Measurements from ENCODE around the gene RTN4R. TPM values are rescaled to one million over a fixed set of nuclear protein-coding genes. Genes with fewer than 3 reads are reported as not detected.

RTN4R gene
- total and polyA plus RNA-seq, 4 donors, result 0.05 to 2.7 (median 1.0) TPM

DNA sequence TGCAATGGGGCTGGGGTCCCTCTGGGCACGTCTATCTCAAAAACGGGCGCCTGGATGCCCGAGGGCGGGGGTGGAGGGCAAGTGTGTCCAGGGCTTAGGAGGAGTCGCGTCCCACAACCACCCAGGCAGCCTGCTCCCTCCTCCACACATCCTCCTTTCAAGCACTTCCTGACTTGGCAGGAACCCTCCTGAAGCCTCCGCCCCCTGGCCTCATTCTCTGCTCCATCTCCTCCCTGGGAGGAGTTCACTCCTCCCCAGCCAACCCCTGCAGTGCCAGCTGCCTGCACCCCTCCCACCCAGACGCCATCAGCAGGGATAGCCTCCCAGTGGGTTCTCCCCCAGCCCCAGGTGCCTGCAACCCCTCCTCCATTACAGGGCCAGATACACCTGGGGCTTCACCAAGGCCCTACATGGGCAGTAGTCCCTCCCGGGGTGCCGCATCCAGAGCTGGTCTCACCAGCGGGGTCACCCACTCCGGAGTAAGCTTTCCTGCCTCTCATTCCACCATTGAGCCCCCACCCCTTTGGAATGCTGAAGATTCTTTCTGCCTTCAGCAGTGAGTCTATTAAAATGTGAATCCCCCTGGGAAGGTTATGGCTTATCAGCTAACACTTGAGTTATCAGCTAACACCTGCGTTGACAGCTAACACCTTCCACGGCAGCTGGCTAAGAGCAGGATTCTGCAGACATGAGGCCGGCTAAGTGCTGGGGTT, 24.4 kb downstream of the RTN4R start:
- ATAC-seq (ENCODE audit: low FRiP score) (peak; percentile 61), DNase-seq (peak; percentile 81 to 85)
- 39 to 40% methylated on average over 14 to 16 of the region's 16 CpGs for WGBS, 2 donors
- no peaks in the 10 kb centered on the region for H3K36me3 ChIP-seq (ENCODE audit: control insufficient read depth in 1 of 2, insufficient read depth in 2 of 2, low read length in 1 of 2)
- H3K4me3 ChIP-seq (ENCODE audit: low read length in 2 of 2), result no peak overlapping the region
- no peaks in the 10 kb centered on the region for H3K27me3 ChIP-seq (ENCODE audit: control insufficient read depth in 1 of 2, insufficient read depth in 2 of 2, low read length in 1 of 2)
- no peak overlapping the region for H3K27ac ChIP-seq (ENCODE audit: low read depth in 1 of 2, low read length in 2 of 2)
- H3K9me3 ChIP-seq (ENCODE audit: control insufficient read depth, low read length), result no peaks in the 10 kb centered on the region
- intact Hi-C loops (cut with DNase I), result no loop called here
- no peaks in the 10 kb centered on the region for H3K4me1 ChIP-seq (ENCODE audit: control insufficient read depth in 1 of 2, insufficient read depth in 2 of 2, low read length in 2 of 2)

DNA sequence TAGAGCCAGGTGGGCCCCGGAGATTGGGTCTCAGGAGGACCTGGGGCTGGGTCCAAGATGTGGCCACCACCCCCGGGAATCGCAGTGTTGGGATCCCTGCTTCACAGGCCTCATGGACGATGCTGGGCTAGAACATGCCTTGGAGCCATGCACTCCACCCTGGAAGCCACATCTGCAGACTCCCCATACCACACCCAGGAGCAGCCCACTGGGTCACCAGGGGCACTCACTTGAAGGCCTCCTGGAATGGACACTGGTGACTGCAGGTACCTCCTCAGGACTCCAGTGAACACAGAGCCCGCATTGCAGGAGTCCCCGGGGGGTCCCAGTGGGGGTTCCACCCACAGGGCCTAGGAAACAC, 25.0 kb downstream of the RTN4R start:
- Histone ChIP-seq H3K4me1 (ENCODE audit: control insufficient read depth in 1 of 2, insufficient read depth in 2 of 2, low read length in 2 of 2) (no peaks in the 10 kb centered on the region), H3K27me3 (ENCODE audit: control insufficient read depth in 1 of 2, insufficient read depth in 2 of 2, low read length in 1 of 2) (no peaks in the 10 kb centered on the region), H3K36me3 (ENCODE audit: control insufficient read depth in 1 of 2, insufficient read depth in 2 of 2, low read length in 1 of 2) (no peaks in the 10 kb centered on the region), H3K9me3 (ENCODE audit: control insufficient read depth, low read length) (no peaks in the 10 kb centered on the region), H3K27ac (ENCODE audit: low read depth in 1 of 2, low read length in 2 of 2) (no peak overlapping the region), H3K4me3 (ENCODE audit: low read length in 2 of 2) (no peak overlapping the region)
- ATAC-seq (ENCODE audit: low FRiP score), result no peak
- 56 to 63% methylated on average over 6 of the region's 6 CpGs for WGBS, 2 donors
- intact Hi-C loops (cut with DNase I), result no loop called here
- DNase-seq, result no peak

DNA sequence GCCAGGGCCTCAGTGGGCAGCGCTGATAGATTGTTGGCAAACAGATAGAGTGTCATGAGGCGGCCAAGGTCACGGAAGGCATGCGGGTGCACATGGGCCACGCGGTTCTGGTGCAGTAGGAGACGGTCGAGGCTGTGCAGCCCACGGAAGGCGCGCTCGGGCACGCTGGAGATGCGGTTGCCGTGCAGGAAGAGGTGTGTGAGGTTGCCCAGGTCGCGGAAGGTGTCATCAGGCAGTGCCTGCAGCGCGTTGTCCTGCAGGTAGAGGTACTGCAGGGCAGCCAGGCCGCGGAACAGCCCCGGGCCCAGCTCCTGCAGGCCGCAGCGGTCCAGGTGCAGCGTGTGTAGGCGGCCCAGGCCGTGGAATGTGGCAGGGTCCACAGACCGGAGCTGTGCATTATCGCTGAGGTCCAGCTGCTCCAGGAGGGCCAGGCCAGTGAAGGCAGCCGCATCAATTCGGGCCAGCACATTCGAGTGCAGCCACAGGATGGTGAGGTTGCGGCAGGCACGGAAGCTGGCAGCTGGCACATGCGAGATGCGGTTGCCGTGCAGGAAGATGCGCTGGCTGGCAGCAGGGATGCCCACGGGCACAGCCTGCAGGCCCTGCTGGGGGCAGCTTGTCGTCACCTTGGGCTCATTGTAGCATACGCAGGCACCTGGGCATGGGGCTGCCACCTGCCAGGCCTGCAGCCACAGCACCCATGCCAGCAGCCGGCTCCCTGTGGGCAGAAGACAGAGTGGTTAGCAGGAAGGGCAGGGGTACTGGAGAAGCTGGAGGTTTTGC, 25.5 kb downstream of the RTN4R start:
- no peaks in the 10 kb centered on the region for H3K9me3 ChIP-seq (ENCODE audit: control insufficient read depth, low read length)
- ATAC-seq (ENCODE audit: low FRiP score), result no peak

DNA sequence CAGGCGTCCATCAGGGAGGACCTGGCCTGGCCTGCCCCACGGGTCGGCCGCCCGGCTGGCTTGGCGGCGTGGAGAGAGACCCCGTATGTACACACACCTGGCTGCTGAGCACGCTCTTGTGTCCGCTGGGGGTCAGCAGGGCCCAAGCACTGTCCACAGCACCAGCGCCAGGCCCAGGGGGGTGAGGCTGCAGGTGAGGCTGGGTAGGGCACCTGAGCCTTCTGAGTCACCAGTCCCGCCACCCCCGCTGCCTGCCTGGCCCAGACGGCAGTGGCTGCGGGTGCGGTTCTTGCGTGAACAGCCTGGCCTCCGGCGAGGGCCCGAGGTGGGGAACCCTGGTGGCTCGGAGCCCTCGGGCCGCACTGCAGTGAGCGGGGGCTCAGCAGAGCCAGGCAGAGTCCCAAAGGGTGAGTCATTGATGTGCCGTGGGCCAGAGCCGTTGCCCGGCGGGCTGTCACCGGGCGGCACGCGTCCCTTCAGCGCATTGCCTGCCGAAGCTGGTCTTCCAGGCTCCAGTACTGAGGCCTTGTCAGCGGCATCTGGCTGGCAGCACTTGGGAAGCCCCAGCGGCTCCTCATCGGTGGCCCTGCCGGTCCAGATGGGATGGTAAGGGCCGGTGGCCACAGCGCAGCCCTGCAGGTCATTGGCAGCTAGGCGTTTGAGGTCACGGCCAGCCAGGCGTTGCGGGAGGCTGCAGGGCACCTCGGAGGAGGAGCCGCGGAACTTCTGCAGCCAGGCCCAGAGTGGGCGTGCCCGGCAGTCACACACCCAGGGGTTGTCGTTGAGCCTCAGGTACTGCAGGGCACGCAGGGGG, 26.3 kb downstream of the RTN4R start:
- H3K27me3 ChIP-seq (ENCODE audit: control insufficient read depth in 1 of 2, insufficient read depth in 2 of 2, low read length in 1 of 2), result no peaks in the 10 kb centered on the region
- DNase-seq, result peak in 1 of 2 donors; percentile 45
- intact Hi-C loops (cut with DNase I), result no loop called here
- ATAC-seq (ENCODE audit: low FRiP score), result no peak
- no peaks in the 10 kb centered on the region for H3K4me1 ChIP-seq (ENCODE audit: control insufficient read depth in 1 of 2, insufficient read depth in 2 of 2, low read length in 2 of 2)
- no peak overlapping the region for H3K27ac ChIP-seq (ENCODE audit: low read depth in 1 of 2, low read length in 2 of 2)
- no peak overlapping the region for H3K4me3 ChIP-seq (ENCODE audit: low read length in 2 of 2)
- no peaks in the 10 kb centered on the region for H3K36me3 ChIP-seq (ENCODE audit: control insufficient read depth in 1 of 2, insufficient read depth in 2 of 2, low read length in 1 of 2)
- whole genome bisulfite sequencing, 2 donors, result 80 to 90% methylated on average over 51 of the region's 51 CpGs
- no peaks in the 10 kb centered on the region for H3K9me3 ChIP-seq (ENCODE audit: control insufficient read depth, low read length)

More for the DNA sequence above, 25.5 kb downstream of the RTN4R start:
- Histone ChIP-seq H3K27ac (ENCODE audit: low read depth in 1 of 2, low read length in 2 of 2) (no peak overlapping the region), H3K27me3 (ENCODE audit: control insufficient read depth in 1 of 2, insufficient read depth in 2 of 2, low read length in 1 of 2) (no peaks in the 10 kb centered on the region), H3K36me3 (ENCODE audit: control insufficient read depth in 1 of 2, insufficient read depth in 2 of 2, low read length in 1 of 2) (no peaks in the 10 kb centered on the region), H3K4me3 (ENCODE audit: low read length in 2 of 2) (no peak overlapping the region), H3K4me1 (ENCODE audit: control insufficient read depth in 1 of 2, insufficient read depth in 2 of 2, low read length in 2 of 2) (no peaks in the 10 kb centered on the region)
- 97% methylated on average over 42 of the region's 42 CpGs for WGBS, 2 donors
- intact Hi-C loops (cut with DNase I), result no loop called here
- no peak for DNase-seq

DNA sequence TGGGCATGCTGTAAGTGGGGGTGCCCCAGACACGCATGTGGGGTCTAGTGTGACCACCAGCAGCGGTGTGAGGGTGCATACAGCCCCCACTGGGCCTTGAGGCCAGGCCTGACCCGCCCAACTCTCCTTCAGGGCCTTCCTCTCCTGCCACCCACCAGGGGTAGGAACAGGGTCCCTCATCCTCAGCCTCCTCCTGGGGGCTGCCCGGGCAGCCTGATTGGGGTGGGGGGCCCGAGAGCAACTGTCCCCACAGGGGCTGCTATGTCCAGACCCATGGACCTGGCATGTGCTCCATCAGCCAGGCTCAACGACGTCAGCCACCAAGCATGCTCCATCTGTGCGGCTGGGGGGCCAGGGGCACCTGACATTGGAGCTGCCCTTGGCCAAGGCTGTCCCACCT, 27.2 kb downstream of the RTN4R start:
- no peaks in the 10 kb centered on the region for H3K9me3 ChIP-seq (ENCODE audit: control insufficient read depth, low read length)
- H3K36me3 ChIP-seq (ENCODE audit: control insufficient read depth in 1 of 2, insufficient read depth in 2 of 2, low read length in 1 of 2), result no peaks in the 10 kb centered on the region
- DNase-seq (no peak), ATAC-seq (ENCODE audit: low FRiP score) (no peak)
- no peaks in the 10 kb centered on the region for H3K27me3 ChIP-seq (ENCODE audit: control insufficient read depth in 1 of 2, insufficient read depth in 2 of 2, low read length in 1 of 2)
- no peaks in the 10 kb centered on the region for H3K4me1 ChIP-seq (ENCODE audit: control insufficient read depth in 1 of 2, insufficient read depth in 2 of 2, low read length in 2 of 2)
- intact Hi-C loops (cut with DNase I), result no loop called here
- no peak overlapping the region for H3K4me3 ChIP-seq (ENCODE audit: low read length in 2 of 2)
- WGBS, 2 donors, result 94 to 95% methylated on average over 8 of the region's 8 CpGs
- no peak overlapping the region for H3K27ac ChIP-seq (ENCODE audit: low read depth in 1 of 2, low read length in 2 of 2)

DNA sequence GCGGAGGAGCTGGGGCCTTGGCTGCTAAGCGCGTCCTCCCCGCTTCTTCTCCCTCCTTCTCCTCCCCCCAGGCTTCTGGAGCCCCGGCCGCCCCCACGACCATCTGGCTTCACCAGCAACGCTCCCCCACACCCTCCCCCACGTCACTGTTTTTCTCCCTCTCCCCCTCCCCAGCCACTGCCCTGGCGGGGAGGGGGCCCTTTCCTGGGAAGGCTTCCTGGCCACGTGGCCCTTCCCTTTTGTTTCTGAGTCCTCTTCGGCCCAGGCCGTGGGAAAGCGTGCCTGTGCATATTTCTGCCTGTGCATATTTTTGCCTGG, 27.7 kb downstream of the RTN4R start:
- no peak overlapping the region for H3K27ac ChIP-seq (ENCODE audit: low read depth in 1 of 2, low read length in 2 of 2)
- no peaks in the 10 kb centered on the region for H3K4me1 ChIP-seq (ENCODE audit: control insufficient read depth in 1 of 2, insufficient read depth in 2 of 2, low read length in 2 of 2)
- no peak for ATAC-seq (ENCODE audit: low FRiP score)

DNA sequence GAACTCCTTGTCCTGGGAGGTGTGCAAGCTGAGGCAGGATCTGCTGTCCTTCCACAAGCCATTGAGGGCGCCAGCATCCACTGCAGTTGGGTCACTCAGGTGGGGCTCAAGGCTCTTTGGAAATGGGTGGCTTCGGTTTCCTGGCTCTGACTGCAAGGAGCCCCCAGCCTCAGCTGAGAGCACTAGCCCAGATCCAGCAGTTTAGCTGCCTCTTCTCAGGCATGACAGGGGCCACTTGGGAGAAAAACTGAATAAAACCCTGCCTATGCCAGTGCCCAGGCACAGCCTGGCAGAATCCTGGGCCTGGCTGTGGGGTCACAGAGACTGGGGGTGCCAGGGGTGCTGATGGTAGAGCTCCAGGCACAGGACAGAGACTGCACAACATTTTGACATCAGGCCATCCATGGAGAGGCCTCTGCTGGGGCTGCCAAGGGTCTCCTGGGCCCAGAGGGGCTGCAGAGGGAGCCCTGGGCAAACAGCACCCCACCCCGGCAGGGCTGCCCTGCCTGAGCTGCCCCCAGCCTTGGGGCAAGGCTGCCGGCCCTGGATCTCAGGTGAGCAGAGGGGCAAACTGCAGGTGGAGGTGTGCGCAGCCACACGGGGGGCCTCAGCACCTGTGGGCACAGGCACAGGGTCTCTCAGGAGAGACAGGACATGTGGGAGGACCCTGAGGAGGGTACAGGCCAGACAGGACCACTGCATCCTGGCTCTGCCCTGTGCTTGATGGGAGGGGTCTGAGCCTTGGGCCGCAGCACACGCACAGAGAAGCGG, 28.3 kb downstream of the RTN4R start:
- ATAC-seq (ENCODE audit: low FRiP score), result no peak
- no peak for DNase-seq
- intact Hi-C loops (cut with DNase I), result no loop called here
- no peaks in the 10 kb centered on the region for H3K36me3 ChIP-seq (ENCODE audit: control insufficient read depth in 1 of 2, insufficient read depth in 2 of 2, low read length in 1 of 2)
- WGBS, 2 donors, result 91 to 97% methylated on average over 5 to 9 of the region's 9 CpGs
- no peak overlapping the region for H3K27ac ChIP-seq (ENCODE audit: low read depth in 1 of 2, low read length in 2 of 2)
- no peaks in the 10 kb centered on the region for H3K4me1 ChIP-seq (ENCODE audit: control insufficient read depth in 1 of 2, insufficient read depth in 2 of 2, low read length in 2 of 2)
- H3K9me3 ChIP-seq (ENCODE audit: control insufficient read depth, low read length), result no peaks in the 10 kb centered on the region
- H3K4me3 ChIP-seq (ENCODE audit: low read length in 2 of 2), result no peak overlapping the region
- H3K27me3 ChIP-seq (ENCODE audit: control insufficient read depth in 1 of 2, insufficient read depth in 2 of 2, low read length in 1 of 2), result no peaks in the 10 kb centered on the region

More for the DNA sequence above, 27.7 kb downstream of the RTN4R start:
- no peaks in the 10 kb centered on the region for H3K36me3 ChIP-seq (ENCODE audit: control insufficient read depth in 1 of 2, insufficient read depth in 2 of 2, low read length in 1 of 2)
- 24 to 65% methylated on average over 8 to 14 of the region's 14 CpGs for WGBS, 2 donors
- no peaks in the 10 kb centered on the region for H3K9me3 ChIP-seq (ENCODE audit: control insufficient read depth, low read length)
- DNase-seq, result no peak
- intact Hi-C loops (cut with DNase I), result no loop called here
- H3K27me3 ChIP-seq (ENCODE audit: control insufficient read depth in 1 of 2, insufficient read depth in 2 of 2, low read length in 1 of 2), result no peaks in the 10 kb centered on the region
- no peak overlapping the region for H3K4me3 ChIP-seq (ENCODE audit: low read length in 2 of 2)

DNA sequence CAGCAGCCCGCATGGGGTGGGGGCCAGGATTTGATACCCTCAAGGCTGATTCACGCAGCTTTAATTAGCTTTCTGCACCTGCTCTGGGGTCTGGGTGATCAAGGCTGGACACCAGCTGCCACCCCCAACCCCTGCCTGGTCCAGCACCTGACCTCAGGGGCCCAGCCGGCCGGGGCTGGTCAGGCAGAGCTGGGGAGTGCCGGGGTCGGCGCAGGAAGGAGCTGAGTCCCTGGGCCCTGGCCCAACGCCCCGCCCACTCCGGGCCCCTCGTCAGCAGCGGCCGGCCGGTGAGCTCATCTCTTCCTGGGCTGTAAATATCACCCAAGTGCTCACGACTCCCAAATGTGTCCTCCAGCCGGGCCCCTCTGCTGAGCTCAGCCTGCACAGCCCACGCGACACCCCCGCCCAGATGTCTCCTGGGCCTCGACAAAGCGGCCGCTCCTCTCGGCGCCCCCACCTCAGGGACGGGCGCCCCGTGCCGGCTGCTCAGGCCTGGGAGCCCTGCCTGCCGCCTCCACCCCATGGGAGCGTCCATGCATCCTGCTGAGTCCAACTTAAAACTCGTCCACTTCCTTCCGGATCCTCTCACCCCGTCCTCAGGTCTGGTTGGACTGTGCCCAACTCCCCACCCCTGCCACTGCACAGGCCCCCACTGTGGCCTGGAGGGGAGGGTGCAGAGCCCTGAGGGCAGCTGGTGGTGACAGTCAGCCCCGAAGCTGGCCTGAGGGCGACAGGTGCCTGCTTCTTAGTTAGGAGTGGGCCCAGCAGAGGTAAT, 29.0 kb downstream of the RTN4R start:
- peak; percentile 63 to 88 for DNase-seq
- intact Hi-C loops (cut with DNase I), result no loop called here
- no peak overlapping the region for H3K27ac ChIP-seq (ENCODE audit: low read depth in 1 of 2, low read length in 2 of 2)
- H3K4me1 ChIP-seq (ENCODE audit: control insufficient read depth in 1 of 2, insufficient read depth in 2 of 2, low read length in 2 of 2), result no peaks in the 10 kb centered on the region
- ATAC-seq (ENCODE audit: low FRiP score), result peak; percentile 31
- no peaks in the 10 kb centered on the region for H3K9me3 ChIP-seq (ENCODE audit: control insufficient read depth, low read length)
- H3K4me3 ChIP-seq (ENCODE audit: low read length in 2 of 2), result no peak overlapping the region
- 29 to 49% methylated on average over 33 to 35 of the region's 35 CpGs for WGBS, 2 donors
- H3K36me3 ChIP-seq (ENCODE audit: control insufficient read depth in 1 of 2, insufficient read depth in 2 of 2, low read length in 1 of 2), result no peaks in the 10 kb centered on the region
- H3K27me3 ChIP-seq (ENCODE audit: control insufficient read depth in 1 of 2, insufficient read depth in 2 of 2, low read length in 1 of 2), result no peaks in the 10 kb centered on the region

Measured in aorta (tissue), 5 donors.